GM21619 (cell line): ENCODE results near the gene CNTN2.

Experiments used
- ATAC-seq: cut with Tn5 transposase; IDR thresholded peaks from one replicate; pipeline ENCODE4 v1.9.1; 2021; ENCODE audit not compliant: unreplicated experiment

Gene CNTN2

DNA sequence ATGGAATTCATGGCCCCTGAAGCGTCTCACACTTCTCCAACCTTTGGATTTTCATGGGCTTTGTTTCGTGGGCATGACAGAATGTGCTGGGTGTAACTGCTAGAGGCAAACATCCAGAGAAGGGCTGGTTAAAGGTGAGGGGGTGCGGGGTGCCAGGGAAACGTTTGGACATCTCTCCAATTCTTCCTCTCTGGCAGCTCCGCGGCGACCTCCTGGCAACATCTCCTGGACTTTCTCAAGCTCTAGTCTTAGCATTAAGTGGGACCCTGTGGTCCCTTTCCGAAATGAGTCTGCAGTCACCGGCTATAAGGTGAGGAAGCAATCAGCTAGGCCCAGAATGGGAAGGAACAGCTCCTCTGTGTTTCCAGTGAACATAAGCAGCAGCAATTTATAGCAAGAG lies 29.3 kb downstream of the CNTN2 start:
- ATAC-seq, result no peak

- ATAC-seq, result no peak
Observed at GRCh38 chr1:205072881-205073280, 29.9 kb downstream of the CNTN2 start.

GRCh38 chr1:205073511-205073910 lies 30.5 kb downstream of the CNTN2 start:
- no peak for ATAC-seq

- no peak for ATAC-seq
Observed at GRCh38 chr1:205074084-205074483, 31.1 kb downstream of the CNTN2 start.

GRCh38 chr1:205074513-205074912 lies 31.5 kb downstream of the CNTN2 start:
- no peak for ATAC-seq

DNA sequence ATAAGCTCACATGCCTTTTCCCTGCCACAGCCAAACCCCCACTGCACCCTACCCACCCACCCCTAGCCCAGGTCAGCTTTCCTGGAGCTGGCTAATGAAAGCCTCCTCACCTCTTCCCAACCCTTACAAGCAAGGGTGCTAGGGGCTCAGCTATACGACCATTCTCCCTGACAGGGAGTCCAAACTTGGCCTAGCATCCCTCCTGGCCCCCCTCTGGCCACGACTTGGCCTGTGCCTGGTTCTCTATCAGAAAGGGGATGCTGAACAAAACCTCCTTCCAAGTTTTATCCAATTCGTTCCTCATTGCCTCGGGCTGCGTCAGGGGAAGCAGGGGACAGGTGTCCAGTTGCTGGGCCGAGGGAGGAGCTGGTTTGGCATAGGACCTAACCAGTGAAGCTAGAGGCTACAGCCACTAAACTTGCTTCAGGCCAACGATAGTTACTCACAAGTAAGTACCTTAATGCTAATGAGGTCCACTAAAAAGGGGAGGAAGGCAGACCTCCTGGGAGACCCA lies 32.7 kb downstream of the CNTN2 start:
- ATAC-seq, result no peak

DNA sequence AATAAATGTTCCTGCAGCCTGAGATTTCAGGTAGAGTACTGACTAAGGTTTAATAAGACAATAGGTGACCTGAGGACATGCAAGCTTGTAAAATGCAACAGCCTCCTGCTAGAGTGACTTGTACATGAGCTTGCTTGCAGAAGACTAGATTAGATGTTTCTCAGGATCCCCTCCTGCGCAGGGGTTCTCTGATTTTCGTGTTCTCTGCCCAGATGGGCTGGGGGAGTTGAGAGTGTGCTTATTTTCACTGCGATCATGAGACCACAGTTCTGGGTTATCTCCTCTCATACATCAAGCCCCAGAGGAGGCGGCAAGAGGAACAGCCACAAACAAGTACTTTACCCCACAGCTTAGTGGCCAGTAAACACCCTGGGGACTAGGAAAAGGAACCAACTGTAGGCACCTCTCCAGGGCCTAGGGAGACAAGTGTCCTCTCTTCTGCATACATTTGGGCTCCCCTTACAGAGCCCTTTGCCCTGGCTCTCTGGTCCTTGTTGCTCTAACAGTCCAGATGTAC lies 33.3 kb downstream of the CNTN2 start:
- no peak for ATAC-seq

- no peak for ATAC-seq
Observed at GRCh38 chr1:205077158-205077933, 34.3 kb downstream of the CNTN2 start.

GRCh38 chr1:205077934-205078311 lies 34.9 kb downstream of the CNTN2 start:
- no peak for ATAC-seq

DNA sequence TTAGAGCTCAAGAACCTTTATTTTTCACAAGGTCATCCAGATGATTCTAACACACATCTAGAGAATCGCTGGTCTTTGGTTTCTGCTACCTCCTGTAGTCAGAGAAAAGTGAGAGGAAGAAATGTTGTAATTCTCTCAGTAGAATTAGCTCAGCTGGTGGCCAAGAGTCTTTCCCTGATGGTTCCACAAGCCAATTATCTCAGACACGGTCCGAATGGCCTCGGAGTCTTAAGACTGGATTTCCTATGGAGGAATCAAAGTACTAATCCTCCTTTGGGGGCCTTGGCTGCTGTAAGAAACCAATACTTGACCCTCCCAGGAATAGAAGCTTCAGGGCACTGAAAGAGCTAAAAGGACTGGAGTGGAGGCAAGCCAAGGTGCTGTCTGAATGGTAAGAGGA lies 39.4 kb downstream of the CNTN2 start:
- ATAC-seq, result no peak

DNA sequence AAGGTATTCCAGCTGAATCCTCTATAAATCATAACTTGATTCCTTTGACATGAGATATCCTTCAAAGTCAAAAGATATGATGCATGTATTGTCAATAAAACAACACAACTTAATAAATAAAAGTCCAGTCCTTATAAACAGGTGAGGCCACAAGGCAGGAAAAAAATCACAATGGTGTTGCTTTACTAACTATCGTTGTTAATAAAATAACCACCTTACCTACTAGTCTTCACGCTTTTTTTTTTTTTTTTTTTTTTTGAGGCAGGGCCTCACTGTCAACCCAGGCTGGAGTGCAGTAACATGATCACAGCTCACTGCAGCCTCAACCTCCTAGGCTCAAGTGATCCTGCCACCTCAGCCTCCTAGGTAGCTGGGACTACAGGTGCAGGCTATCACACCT lies 41.3 kb downstream of the CNTN2 start, which contains the start of gene TMEM81:
Gene TMEM81, minus strand, starts transcription at position 101 of the 400 bp plus-strand sequence. CDS start 140 bp downstream, outside the sequence.
- ATAC-seq, result no peak

DNA sequence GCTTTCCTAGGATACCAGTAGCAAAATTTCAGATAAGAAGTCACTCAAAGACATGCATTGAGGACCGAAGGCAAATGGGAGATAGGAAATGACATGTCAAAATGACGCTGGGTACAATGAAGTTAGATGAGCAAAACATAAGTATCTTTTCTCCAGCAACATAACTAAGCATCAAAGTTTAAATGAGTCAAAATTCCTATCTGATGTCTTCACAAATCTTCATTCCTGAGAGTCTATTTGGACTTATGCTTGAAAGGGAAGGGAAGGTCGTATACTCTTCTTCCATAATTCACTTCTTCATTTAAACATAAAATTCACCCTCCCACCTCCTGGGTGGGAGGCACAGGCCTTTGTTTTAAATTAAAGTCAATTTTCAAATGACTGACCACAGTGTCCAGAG lies 45.3 kb downstream of the CNTN2 start:
- ATAC-seq, result no peak

DNA sequence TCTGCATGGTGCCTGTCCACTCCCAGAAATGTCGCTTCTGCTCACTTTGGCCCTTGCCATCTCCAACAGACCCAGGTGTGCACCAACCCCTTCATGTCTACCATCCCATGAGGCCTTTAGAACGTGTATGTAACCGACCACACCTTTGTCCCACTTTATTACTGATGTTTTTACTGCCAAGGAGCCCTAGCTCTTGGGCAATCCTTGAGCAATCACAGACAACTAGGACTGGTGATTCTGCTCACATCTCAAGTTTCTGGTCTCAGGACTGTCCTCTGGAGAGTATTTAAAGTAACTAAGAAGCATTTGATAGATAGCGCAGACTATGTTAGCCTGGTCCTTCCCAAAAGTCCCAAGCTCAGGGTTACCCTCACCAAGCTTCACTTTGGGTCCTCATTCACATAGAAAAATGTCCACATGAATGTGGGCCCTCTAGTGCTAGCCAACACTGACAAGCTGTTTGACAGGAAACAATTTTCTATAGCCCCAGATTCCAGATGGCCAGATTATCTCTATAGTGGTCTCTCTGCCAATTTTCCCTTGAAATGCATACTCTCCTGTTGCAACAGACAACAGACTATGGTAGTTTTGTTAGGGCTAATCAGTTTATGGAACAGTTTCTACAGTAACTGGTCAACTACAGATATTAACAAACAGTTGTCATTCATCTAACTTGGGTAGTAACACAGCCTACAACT lies 48.2 kb downstream of the CNTN2 start:
- ATAC-seq, result no peak

DNA sequence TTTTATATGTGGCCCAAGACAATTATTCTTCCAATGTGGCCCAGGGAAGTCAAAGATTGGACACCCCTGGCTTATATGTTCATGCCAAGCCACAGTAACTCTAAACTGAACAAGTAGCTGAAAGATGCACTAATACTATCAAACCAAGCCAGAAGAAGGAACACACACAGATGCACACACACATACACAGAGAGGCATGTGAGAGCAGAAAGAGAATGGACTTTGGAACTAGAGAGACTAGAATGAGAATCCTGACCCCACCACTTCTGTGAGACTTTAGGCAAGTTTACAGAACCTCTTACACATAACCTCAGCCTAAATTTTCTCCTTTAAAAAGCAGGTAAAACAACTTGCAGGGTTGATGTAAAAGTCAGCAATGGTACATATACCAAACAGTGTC lies 52.4 kb downstream of the CNTN2 start:
- no peak for ATAC-seq

DNA sequence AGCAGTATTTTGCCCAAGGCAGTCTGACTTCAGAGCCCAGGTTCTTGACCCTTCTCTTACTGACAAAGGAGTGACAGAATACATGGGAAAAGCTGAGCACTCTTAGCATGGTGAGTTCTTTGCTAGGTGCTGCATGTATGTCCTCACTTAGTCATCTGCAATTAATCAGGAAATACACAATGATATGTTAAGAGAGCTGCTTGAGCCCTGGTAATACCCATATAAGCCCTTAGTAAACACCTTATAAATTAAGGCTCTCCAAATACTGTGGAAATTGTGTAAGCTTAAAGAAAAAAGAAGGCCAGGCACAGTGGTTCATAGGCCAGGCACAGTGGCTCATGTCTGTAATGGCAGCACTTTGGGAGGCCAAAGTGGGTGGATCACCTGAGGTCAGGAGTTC lies 55.2 kb downstream of the CNTN2 start:
- ATAC-seq, result no peak

- ATAC-seq, result no peak
Observed at GRCh38 chr1:205102404-205102803, 59.4 kb downstream of the CNTN2 start.

GRCh38 chr1:205107327-205107726 lies 64.3 kb downstream of the CNTN2 start:
- ATAC-seq, result no peak

GRCh38 chr1:205108464-205108863 lies 65.5 kb downstream of the CNTN2 start:
- ATAC-seq, result no peak

GRCh38 chr1:205109269-205109668 lies 66.3 kb downstream of the CNTN2 start:
- no peak for ATAC-seq

DNA sequence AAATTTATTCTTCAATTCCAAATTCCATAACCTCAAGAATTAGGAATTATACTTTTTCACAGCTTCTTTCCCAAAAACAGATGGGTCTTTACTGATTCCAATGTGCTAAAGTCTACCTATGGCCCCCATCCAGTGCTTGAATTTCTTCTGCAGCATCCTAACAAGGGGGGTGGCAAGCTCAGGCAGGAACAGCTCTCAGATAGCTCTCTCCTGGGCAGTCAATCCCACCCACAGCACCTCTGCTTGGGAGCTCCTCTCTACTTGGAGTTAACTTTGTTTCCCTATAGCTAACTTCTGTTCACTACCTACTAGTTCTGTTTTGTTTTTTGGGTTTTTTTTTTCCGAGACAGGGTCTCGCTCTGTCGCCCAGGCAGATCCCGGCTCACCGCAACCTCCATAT lies 66.7 kb downstream of the CNTN2 start:
- ATAC-seq, result no peak

DNA sequence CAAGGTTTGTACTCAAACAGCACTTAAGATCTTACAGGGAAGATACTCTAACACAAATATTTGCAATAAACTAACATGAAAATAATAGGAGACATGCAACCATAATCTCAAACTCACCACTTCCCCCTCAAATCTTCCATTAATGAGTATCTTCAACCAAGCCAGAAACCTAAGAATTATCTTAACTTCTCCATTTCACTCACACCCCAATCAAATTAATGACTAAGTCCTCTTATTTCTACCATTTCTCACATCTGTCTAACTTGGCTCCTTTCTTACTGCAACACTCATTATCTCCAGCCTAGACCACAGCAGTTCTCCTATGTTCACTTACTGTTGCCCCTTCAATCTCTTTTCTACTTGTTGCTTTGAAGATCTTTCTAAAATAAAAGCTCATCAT lies 68.3 kb downstream of the CNTN2 start:
- ATAC-seq, result no peak

DNA sequence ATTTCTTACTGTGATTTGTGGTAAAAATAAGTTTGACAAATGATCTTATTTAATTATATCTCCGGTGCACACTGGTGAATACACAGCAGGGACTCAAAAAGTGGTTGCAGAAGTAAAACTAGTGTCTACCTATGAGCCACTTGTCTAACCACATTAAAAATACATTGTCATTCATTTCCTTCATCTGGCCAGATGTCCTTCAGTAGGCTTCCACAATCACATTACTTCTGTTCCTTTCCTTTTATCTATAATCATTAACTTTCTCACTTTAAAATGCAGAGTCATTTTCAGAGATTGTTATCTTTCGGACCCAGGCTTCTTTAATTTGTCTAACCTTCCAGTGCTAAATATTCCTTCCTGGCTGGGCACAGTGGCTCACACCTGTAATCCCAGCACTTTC lies 75.7 kb downstream of the CNTN2 start:
- ATAC-seq, result no peak
